GM21723 (cell line): ENCODE data around the gene BMPER.

Experiments used
- ATAC-seq: cut with Tn5 transposase; IDR thresholded peaks from one replicate; pipeline ENCODE4 v1.9.1; 2021; ENCODE audit warnings: mild to moderate bottlenecking, moderate library complexity; ENCODE audit not compliant: unreplicated experiment

BMPER gene

GRCh38 chr7:33964417-33965182 lies 59.3 kb downstream of the BMPER start:
- ATAC-seq = no peak

DNA sequence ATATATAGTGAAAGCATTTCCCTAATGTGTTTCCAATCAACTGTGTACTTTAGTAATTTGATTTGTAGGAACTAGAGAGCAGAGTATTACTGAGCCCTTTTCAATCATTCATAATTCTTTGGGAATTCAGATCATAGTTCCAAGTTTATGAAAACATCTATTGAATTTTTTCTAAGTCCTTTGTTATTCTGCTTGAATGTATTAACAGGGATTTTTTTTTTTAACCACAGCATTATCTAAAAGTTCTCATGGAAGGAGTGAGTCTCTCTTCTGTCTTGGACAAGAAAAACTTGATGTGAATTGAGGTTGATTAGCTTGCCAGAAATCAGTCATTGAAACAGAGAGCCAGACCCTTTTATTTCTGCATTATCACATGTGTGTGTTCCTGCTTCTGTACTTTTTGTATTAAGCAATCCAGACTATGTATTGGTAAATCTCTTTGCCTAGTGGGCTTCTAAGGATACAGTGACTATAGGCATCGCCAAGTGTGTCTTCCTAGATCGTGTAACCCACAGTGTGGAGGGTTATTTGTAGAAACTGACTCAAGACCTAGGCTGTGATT lies 59.9 kb downstream of the BMPER start:
- no peak for ATAC-seq

DNA sequence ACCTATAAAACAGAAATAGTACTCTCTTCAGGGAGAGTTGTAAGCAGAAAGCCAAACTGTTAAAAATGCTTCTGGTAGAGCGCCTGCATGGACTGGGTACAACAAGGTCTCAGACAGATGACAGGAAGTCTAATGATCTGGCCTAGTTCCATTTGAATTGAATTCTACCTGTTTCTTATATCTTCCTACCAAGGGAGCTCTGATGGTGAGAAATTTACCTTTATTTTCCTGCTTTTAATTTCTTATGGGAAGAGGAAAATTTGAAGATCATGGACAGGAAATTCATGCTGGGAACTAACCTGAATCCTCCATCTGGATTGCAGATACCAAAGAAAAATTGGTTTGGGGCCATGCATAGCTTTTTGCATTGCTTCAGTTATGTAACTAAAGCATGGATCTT lies 63.3 kb downstream of the BMPER start:
- ATAC-seq = no peak

GRCh38 chr7:33970536-33970935 lies 65.2 kb downstream of the BMPER start:
- ATAC-seq = no peak

DNA sequence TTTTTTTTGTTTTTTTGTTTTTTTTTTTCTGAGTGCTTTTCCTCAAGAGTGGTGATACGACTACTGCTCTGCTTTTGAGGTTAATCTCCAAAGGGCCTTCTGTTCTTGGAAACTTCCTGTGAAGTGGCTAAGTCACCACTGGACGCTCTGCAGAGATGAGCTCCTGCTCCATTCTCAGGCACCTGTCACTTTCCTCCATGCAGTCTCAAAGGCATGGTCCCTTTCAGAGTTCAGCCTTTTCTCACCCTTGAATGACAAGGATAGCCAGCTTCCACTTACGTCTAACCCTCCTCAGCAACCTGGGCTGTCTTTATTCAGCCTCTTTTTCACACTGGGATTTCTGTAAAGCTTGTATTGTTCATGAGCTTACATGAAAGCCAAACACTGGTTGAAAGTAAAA lies 65.8 kb downstream of the BMPER start:
- no peak for ATAC-seq

GRCh38 chr7:33973231-33974015 lies 68.1 kb downstream of the BMPER start:
- ATAC-seq = no peak

- no peak for ATAC-seq
Measured at GRCh38 chr7:33979300-33979806, 74.0 kb downstream of the BMPER start.

DNA sequence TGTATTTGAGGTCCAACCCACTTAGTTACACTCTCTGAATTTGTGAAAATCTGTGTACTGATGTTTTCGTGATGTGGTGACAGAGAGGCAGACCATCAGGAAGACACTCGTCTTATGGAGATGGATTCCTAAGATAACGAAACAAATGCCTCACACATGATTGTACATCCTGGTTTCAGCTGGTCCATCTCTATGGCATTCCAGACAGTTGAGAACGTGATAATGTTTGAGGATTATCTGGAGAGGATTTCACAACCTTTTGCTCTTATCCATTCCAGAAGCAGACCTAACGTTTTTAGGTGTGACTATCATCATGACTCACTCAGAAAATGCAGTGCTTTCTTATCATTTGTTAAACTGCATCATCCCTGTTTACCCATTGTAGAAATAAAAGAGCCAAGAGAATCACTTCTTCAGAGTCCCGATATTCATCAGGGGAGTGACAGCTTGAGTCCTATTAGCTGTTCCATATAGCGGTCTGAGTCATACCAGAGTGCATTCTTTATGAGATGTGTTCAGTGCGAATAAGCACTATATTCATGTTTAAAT lies 74.5 kb downstream of the BMPER start:
- ATAC-seq = no peak

GRCh38 chr7:33981226-33981625 lies 75.9 kb downstream of the BMPER start:
- no peak for ATAC-seq

- ATAC-seq = no peak
Measured at GRCh38 chr7:33981671-33982424, 76.5 kb downstream of the BMPER start.

- no peak for ATAC-seq
Measured at GRCh38 chr7:33982425-33982786, 77.1 kb downstream of the BMPER start.

GRCh38 chr7:33986451-33986850 lies 81.1 kb downstream of the BMPER start:
- no peak for ATAC-seq

DNA sequence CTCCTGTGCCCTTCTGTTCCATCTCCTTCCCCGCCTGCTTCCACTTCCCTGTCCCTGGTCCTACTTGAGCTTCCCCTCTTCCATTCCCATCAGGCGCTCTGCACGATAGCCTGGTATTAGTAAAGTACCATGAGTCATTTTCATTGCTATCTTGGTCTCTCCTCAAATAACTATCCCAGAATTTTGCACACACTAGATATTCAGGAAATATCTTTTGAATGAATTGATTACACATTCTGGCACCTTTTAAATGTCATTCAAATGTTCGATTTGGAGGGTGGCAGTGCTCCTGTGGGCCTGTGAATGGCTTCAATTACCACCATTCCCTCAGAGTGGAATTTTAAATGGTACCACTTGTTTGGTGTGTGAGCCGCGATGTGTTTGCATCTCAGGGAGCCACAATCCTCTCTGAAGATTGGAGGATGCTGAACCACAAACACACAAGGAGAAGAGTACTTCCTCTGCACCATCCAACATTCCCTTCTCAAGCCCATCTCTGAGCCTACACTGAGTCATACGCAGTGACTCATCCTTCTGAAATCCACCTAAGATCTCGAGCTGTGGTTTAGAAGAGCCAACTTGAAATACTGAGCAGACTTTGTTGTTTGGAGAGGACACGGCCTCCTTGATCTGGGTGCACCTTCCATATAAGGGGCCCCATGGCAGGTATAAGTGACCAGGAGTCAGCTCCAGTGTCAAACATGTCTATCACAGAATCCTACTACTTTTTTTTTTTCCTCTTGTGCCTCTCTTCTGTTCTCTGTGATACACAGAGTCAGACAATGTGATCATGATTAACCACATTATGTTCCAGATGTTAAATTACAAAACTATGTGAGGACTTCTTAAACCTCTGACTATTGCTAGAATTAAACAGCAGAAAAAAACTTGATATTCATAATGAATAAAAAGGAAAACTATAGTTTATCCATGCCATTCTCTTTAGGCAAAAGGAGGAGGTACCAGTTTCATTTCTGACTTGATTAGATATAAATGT lies 81.9 kb downstream of the BMPER start:
- no peak for ATAC-seq

DNA sequence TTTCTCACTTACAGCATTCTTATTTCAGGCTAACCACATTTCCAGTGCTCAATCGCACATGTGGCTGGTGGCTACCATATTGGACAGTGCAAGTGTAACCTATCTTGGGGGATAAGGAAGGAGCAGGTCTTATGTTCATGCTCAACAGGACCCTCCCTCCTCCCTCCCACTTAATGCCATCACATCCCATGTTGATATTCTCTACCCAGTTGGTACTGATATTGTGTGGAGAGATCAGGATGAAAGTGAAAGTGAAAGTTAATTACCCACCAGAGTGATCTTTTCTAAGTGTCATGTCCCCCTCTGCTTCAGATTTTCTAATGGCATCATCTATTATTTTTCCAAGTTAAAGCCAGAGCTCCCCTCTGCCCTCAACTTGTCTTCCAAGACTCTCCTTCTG lies 91.6 kb downstream of the BMPER start:
- no peak for ATAC-seq

- ATAC-seq = no peak
Measured at GRCh38 chr7:33998476-33998875, 93.1 kb downstream of the BMPER start.

- no peak for ATAC-seq
Measured at GRCh38 chr7:34011017-34011695, 105.8 kb downstream of the BMPER start.

DNA sequence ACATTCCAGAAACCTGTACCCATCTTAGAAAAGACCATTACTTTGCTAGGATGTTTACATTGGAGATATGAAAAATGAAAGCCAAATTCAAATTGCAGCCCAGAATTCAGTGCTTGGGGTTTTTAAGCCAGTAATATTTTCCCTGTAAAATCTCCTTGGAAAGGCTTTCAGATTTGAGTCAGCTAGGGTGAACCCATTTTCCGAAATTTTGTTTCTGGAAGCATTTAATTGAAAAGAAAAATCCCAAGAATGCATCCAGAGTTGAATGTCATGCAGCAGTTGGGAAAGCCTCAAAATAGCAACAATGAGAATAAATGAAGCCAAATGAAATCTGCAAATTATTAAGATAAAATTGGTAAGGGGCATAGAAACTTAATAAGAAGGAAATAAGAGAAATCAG lies 106.4 kb downstream of the BMPER start:
- no peak for ATAC-seq

DNA sequence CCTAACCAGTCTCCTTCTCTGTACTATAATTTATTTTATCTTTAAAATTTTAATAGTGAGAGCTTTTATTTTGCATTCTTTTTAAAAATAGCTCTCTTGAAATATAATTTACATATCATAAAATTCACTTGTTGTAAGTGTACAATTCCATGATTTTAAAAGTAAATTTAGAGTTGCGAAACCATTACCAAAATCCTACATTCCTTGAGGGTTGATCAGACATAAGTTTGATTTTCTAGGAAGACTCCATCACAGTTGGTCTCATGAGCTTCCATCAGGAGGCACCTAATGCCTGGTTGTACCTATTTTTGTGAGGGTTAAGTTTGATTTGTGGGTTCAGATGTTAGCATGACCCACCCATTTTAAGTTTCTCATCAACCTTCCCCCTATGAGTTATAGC lies 108.1 kb downstream of the BMPER start:
- ATAC-seq = no peak

DNA sequence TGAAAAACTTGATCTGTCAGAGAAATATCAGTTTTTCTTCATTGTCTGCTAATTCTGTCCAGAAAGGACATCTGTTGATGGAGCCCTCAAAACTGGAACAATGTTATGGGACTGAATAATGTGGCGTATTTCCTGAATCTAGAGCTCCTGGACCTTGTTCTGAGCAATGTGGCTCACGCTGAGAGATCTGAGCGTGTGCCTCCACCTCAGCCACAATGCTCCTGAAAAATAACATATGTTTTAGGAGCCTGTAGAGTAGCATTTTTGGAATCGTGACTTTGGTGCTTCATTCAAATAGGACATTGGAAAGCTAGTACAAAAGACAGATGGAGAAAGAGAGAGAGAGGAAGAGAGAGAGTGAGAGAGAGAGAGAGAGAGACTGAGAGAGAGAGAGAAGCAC lies 110.3 kb downstream of the BMPER start:
- ATAC-seq = no peak
